C4-2B (cell line): ENCODE results near the gene VPS16.

Source experiments
- ZFX ChIP-seq: fragments of 450-650 bp; IDR thresholded peaks from 2 replicates; pipeline ENCODE4 v1.6.1; 2017
- TF ChIP-seq, protein P1 (sequence below): fragments of 450-650 bp; conservative IDR thresholded peaks from 2 replicates; pipeline ENCODE4 v1.5.1; 2017; ENCODE audit warnings: mild to moderate bottlenecking

DNA sequence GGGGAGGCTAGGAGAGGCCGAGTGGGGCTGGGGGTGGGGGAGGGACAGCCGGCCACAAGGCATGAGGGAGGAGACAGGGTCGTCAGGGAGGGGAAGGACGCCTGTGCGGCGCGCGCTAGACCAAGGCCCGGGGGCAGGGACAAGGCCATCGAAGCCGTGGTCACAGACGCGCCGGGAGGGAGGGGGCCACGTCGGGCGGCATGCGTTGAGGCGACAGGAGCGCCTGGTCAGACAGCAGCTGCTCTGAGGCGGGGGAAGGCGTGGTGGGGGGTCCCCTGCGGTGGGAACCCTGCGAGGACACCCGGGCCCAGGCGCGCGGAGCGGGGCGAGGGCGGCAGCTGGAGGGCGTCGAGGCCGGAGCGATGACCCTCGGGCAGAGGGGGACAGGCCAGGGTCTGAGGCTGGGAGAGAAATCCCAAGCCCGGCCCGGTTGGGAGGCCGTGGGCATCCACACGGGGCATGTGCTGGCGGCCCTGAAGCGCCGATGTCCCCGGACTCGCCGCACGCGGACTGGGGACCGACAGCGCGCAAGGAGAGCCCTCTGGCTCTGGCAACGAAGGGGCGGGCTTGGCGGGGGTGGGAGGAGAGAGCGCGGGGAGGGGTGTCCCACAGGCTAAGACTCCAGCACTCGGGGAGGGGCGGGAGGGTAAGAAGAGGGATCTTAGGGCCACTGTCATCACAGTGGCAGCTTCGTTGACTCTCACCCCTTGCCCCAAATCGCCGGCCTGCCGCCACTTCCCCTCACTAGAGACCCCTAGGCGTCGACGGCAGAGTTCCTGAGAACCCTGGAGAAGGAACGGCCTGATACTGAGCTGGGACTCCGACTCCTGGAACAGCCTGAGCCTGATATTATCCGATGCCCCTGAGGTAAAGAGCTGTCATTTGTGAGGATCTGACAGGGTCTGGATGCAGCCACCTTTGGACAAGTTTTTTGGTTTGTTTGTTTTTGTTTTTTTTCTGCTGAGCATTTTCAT lies 19.4 kb upstream of the VPS16 start:
- TF ChIP-seq, protein P1, sequence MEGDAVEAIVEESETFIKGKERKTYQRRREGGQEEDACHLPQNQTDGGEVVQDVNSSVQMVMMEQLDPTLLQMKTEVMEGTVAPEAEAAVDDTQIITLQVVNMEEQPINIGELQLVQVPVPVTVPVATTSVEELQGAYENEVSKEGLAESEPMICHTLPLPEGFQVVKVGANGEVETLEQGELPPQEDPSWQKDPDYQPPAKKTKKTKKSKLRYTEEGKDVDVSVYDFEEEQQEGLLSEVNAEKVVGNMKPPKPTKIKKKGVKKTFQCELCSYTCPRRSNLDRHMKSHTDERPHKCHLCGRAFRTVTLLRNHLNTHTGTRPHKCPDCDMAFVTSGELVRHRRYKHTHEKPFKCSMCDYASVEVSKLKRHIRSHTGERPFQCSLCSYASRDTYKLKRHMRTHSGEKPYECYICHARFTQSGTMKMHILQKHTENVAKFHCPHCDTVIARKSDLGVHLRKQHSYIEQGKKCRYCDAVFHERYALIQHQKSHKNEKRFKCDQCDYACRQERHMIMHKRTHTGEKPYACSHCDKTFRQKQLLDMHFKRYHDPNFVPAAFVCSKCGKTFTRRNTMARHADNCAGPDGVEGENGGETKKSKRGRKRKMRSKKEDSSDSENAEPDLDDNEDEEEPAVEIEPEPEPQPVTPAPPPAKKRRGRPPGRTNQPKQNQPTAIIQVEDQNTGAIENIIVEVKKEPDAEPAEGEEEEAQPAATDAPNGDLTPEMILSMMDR = no peak
- TF ChIP-seq ZFX = no peak
